ENCODE data around the gene RBM28.

Gene RBM28

DNA sequence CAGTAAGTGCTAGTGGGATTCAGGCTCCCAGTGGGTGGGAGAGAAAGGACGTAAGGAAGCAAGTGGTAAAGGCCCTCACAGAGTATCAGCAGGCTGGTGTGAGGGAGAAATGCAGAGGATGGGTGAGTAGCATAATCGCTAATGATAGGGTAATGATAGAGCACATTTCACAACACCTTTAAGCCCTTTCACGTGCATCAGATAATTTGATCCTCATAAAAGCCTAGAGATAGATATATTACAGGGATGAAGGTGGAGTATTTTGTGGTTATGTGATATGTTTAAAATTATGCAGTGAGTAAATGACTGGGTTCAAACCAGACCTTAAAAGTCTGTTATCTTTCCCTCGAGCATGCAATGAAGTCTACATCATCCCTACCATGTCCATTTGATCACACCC lies 92.4 kb downstream of the RBM28 start:
- Histone ChIP-seq H3K27me3 (ENCODE audit: insufficient read depth, low read depth, severe bottlenecking) (no peaks in the 10 kb centered on the region), H3K4me3 (ENCODE audit: low read depth, low read length) (no peak overlapping the region), H3K9me3 (ENCODE audit: severe bottlenecking) (no peaks in the 10 kb centered on the region), H3K27ac (no peak overlapping the region), H3K36me3 (no peaks in the 10 kb centered on the region)
- TF ChIP-seq, protein P1, sequence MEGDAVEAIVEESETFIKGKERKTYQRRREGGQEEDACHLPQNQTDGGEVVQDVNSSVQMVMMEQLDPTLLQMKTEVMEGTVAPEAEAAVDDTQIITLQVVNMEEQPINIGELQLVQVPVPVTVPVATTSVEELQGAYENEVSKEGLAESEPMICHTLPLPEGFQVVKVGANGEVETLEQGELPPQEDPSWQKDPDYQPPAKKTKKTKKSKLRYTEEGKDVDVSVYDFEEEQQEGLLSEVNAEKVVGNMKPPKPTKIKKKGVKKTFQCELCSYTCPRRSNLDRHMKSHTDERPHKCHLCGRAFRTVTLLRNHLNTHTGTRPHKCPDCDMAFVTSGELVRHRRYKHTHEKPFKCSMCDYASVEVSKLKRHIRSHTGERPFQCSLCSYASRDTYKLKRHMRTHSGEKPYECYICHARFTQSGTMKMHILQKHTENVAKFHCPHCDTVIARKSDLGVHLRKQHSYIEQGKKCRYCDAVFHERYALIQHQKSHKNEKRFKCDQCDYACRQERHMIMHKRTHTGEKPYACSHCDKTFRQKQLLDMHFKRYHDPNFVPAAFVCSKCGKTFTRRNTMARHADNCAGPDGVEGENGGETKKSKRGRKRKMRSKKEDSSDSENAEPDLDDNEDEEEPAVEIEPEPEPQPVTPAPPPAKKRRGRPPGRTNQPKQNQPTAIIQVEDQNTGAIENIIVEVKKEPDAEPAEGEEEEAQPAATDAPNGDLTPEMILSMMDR (IDR thresholded peaks at IDR 0.05; ENCODE audit: low read depth, low read length) = no peak
- no peak for DNase-seq

All from WERI-Rb-1 (cell line).